OCI-LY3 (cell line): Measurements from ENCODE around the gene PHYHD1.

Experiments used
- H2AFZ ChIP-seq: fragments of 200-600, 300-600 bp; shearing (Covaris generic); 2 replicates; pipeline ENCODE4 v1.6.0; 2014; ENCODE audit warnings: antibody characterized with exemption, low read depth, low read length
- H3K27ac ChIP-seq: fragments of 200-600, 300-600 bp; sonication (generic); 2 replicates; pipeline ENCODE4 v1.5.1; 2014; ENCODE audit warnings: mild to moderate bottlenecking, low read length, moderate library complexity, mixed read lengths
- H3K27me3 ChIP-seq: fragments of 200-600, 300-600 bp; sonication (generic); 2 replicates; pipeline ENCODE4 v1.6.1; 2014; ENCODE audit warnings: low read depth, low read length, mixed read lengths
- H3K36me3 ChIP-seq: fragments of 200-600, 300-600 bp; sonication (generic); replicated peaks from 2 replicates; pipeline ENCODE3; 2014; ENCODE audit warnings: low read depth, low read length, mixed read lengths
- H3K4me1 ChIP-seq: fragments of 300-600, 200-600 bp; sonication (generic); 2 replicates; pipeline ENCODE4 v1.6.1; 2014; ENCODE audit warnings: low read length, mixed read lengths
- H3K4me2 ChIP-seq: fragments of 200-600, 300-600 bp; sonication (generic); 2 replicates; pipeline ENCODE4 v1.6.1; 2014; ENCODE audit warnings: low read length, mixed read lengths
- H3K4me3 ChIP-seq: fragments of 300-600, 200-600 bp; sonication (generic); 2 replicates; pipeline ENCODE4 v1.5.1; 2014; ENCODE audit warnings: antibody characterized with exemption, mild to moderate bottlenecking, low read length, moderate library complexity
- H3K79me2 ChIP-seq: fragments of 300-600, 200-600 bp; shearing (Covaris generic); 2 replicates; pipeline ENCODE4 v1.6.1; 2014; ENCODE audit warnings: mild to moderate bottlenecking, low read length, mixed read lengths
- H3K9ac ChIP-seq: fragments of 300-600, 200-600 bp; shearing (Covaris generic); 2 replicates; pipeline ENCODE4 v1.6.0; 2014; ENCODE audit warnings: mild to moderate bottlenecking, low read length, moderate library complexity
- H3K9me3 ChIP-seq: fragments of 200-600, 300-600 bp; shearing (Covaris generic); 2 replicates; pipeline ENCODE4 v1.6.1; 2014; ENCODE audit warnings: low read length, mixed read lengths; ENCODE audit not compliant: insufficient read depth
- H4K20me1 ChIP-seq: fragments of 200-600, 300-600 bp; sonication (generic); 2 replicates; pipeline ENCODE4 v1.6.1; 2016; ENCODE audit warnings: low read length, mixed read lengths; ENCODE audit not compliant: insufficient read depth
- EZH2phosphoT487 ChIP-seq: fragments of 200-600 bp; shearing (Covaris generic); IDR thresholded peaks from 2 replicates; pipeline ENCODE4 v1.6.1; 2018; ENCODE audit warnings: antibody characterized with exemption, mixed run types, low read depth
- TF ChIP-seq, protein P1 (sequence below): fragments of 200-600, 300-600 bp; sonication (generic); IDR thresholded peaks from 2 replicates; pipeline ENCODE4 v1.5.1; 2014; ENCODE audit warnings: antibody characterized with exemption, low read length, low read depth

The PHYHD1 gene

DNA sequence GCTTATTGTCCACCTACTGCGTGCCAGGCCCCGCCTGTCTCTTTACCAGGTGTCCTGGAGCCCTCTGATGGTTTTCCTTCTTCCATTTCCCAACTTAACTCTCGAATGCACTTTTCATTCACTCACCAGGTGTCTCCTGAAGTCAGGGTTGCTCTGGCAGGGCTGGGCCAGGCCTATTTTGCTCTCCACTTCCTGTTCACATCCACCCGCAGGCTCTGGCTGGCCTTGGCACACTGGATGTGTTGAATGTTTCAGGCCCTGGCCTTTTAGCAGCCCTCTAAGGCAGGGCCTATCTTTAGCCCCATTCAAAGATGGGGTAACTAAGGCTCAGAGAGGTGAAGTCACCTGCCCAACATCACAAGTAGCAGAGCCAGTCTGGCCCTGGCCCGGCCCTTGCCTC lies 22.4 kb upstream of the PHYHD1 start:
- Histone ChIP-seq H3K9ac (no peak overlapping the region), H2AFZ (no peak overlapping the region), H3K27ac (no peak overlapping the region), H3K27me3 (no peaks in the 10 kb centered on the region), H3K79me2 (no peaks in the 10 kb centered on the region), H3K4me3 (no peak overlapping the region), H4K20me1 (0 out of 2 replicates have a peak, but pooled peaks cover 4% of the 10 kb centered on the region), H3K9me3 (no peaks in the 10 kb centered on the region), H3K36me3 (peaks cover 7% of the 10 kb centered on the region), H3K4me2 (no peak overlapping the region), H3K4me1 (peaks cover 17% of the 10 kb centered on the region; the same call in 1 of the 2 replicates)
- TF ChIP-seq EZH2phosphoT487 = no peak

DNA sequence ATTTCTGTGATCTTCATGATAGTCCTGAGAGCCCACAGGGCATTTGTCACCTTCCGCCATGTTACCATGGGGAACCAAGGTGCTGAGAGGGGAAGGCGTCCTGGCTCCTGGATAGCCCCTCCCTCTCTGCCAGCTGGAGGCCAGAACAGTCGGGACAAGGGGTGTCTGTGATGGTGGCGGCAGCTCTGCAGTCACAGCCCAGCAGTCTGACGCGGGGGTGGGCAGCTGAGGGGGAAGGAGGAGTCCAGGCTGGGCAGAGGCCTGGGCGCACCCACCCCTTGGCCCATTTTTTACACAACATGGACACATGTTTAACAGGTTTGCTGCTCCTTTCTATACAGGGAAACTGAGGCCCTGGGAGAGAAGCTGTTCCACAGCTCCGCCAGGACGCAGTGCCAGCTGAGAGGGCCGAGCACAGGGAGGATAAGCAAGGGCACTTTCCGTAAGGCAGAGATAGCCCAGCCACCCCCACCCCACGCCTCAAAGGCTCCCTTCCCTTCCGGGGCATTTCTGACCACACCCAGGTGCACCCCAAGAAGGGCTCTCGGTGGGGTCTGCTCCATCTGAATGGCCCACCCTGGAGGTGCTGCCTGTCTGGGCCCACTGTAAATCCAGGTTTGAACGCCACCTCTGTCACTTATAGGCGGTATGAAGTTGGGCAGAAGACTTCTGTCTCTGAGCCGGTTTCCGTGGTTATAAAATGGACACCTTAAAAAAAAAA lies 21.8 kb upstream of the PHYHD1 start:
- H3K9me3 ChIP-seq = no peaks in the 10 kb centered on the region
- no peak overlapping the region for H2AFZ ChIP-seq
- 0 out of 2 replicates have a peak, but pooled peaks cover 4% of the 10 kb centered on the region for H4K20me1 ChIP-seq
- H3K4me1 ChIP-seq = peaks cover 17% of the 10 kb centered on the region; the same call in 1 of the 2 replicates
- peaks cover 6% of the 10 kb centered on the region for H3K36me3 ChIP-seq
- TF ChIP-seq, protein P1, sequence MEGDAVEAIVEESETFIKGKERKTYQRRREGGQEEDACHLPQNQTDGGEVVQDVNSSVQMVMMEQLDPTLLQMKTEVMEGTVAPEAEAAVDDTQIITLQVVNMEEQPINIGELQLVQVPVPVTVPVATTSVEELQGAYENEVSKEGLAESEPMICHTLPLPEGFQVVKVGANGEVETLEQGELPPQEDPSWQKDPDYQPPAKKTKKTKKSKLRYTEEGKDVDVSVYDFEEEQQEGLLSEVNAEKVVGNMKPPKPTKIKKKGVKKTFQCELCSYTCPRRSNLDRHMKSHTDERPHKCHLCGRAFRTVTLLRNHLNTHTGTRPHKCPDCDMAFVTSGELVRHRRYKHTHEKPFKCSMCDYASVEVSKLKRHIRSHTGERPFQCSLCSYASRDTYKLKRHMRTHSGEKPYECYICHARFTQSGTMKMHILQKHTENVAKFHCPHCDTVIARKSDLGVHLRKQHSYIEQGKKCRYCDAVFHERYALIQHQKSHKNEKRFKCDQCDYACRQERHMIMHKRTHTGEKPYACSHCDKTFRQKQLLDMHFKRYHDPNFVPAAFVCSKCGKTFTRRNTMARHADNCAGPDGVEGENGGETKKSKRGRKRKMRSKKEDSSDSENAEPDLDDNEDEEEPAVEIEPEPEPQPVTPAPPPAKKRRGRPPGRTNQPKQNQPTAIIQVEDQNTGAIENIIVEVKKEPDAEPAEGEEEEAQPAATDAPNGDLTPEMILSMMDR = no peak
- no peak for TF ChIP-seq EZH2phosphoT487
- H3K27me3 ChIP-seq = no peaks in the 10 kb centered on the region
- no peak overlapping the region for H3K4me3 ChIP-seq
- no peak overlapping the region for H3K9ac ChIP-seq
- H3K79me2 ChIP-seq = no peaks in the 10 kb centered on the region
- no peak overlapping the region for H3K4me2 ChIP-seq
- no peak overlapping the region for H3K27ac ChIP-seq

DNA sequence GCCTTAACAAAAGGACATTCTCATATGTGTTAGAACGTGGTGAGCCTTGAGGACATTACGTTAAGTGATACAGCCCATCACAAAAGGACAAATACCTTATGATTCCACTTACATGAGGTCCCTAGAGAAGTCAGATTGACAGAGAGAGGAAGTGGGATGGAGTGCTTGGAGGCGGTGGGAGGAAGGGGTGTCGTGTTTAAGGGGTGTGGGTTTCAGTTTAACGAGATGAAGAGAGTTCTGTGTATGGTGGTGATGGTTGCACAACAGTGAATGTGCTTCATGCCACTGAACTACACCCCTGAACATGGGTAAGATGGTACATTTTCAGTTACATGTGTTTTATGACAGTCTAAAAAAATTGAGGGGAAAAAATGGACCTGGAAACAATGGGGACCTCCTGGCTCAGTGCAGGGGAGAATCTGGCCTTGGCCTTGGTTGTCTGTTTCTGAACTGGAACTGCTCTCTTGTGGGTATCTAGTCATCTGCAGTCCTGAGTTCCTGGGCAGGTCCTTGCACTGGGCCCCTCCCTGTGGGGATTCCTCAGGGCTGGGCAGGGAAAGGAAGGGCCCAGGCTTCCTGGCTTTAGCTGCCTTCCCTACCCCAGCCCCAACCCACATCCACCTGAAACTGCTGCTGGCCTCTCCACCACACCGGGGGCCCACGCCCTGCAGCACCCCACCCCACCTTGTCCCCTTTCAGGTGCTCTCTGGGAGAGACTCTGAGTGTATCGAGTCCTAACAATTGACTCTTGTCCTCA lies 21.0 kb upstream of the PHYHD1 start:
- no peak overlapping the region for H3K27ac ChIP-seq
- H3K36me3 ChIP-seq = peaks cover 6% of the 10 kb centered on the region
- no peak overlapping the region for H3K4me3 ChIP-seq

DNA sequence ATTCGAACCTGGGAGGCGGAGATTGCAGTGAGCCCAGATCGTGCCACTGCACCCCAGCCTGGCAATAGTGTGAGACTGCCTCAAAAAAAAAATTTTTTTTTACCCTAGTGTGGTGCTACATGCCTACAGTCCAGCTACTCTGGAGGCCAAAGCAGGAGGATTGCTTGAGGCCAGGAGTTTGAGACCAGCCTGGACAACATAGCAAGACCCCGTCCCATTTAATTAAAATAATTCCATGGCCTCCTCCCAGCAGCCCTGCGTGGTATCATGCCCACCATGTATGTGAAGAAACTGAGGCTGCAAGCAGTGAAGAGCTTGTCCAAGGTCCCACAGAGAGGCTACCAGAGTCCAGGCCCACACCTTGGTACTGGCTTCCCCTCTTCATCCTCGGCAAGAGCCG lies 19.4 kb upstream of the PHYHD1 start:
- TF ChIP-seq, protein P1 = no peak
- TF ChIP-seq EZH2phosphoT487 = no peak
- Histone ChIP-seq H3K4me3 (no peak overlapping the region), H3K4me1 (peaks cover 17% of the 10 kb centered on the region; the same call in 1 of the 2 replicates), H3K9me3 (no peaks in the 10 kb centered on the region), H3K27ac (no peak overlapping the region), H4K20me1 (no peaks in the 10 kb centered on the region), H3K9ac (no peak overlapping the region), H2AFZ (no peak overlapping the region), H3K79me2 (no peaks in the 10 kb centered on the region), H3K36me3 (peaks cover 2% of the 10 kb centered on the region), H3K4me2 (no peak overlapping the region), H3K27me3 (no peaks in the 10 kb centered on the region)

More for the DNA sequence above, 21.0 kb upstream of the PHYHD1 start:
- Histone ChIP-seq H2AFZ (no peak overlapping the region), H3K27me3 (no peaks in the 10 kb centered on the region), H3K9me3 (no peaks in the 10 kb centered on the region), H3K4me2 (no peak overlapping the region), H4K20me1 (0 out of 2 replicates have a peak, but pooled peaks cover 4% of the 10 kb centered on the region), H3K4me1 (peaks cover 17% of the 10 kb centered on the region; the same call in 1 of the 2 replicates), H3K79me2 (no peaks in the 10 kb centered on the region), H3K9ac (no peak overlapping the region)
- TF ChIP-seq, protein P1 = no peak
